Left colon (tissue), 2 donors: ENCODE data around the gene PRDM16. TPM values are rescaled to one million over a fixed set of nuclear protein-coding genes. Genes with fewer than 3 reads are reported as not detected.

Experiments
- ATAC-seq: fragments of 200-7000 bp; cut with Tn5 transposase; one replicate; pipeline ENCODE4 v1.9.1; 2020; ENCODE audit warnings: mild to moderate bottlenecking, moderate library complexity
- DNase-seq, 2 donors: peaks; one replicate each; pipeline ENCODE4 v3.0.0-alpha.2; 2020
- intact Hi-C, 2 donors: fragments of 100-400 bp; cut with DNase I in 1 of 2; cut with micrococcal nuclease in 1 of 2; formaldehyde crosslinking; loops; one replicate each; pipeline versions ENCODE4 v1.11.2 to v1.14.0; 2022; cut with DNase I, micrococcal nuclease
- total RNA-seq, 2 donors: library from RNA; stranded (reverse); fragmentation: NEBNext Ultra II Directional; extraction: Animal tissue kit (Norgen Biotek cat#: 25700); gene quantifications; one replicate each; pipeline ENCODE4 v1.2.1, GENCODE V29; 2021
- donor health status: DM: no; HTN: no; CAD: no.
- donor health status: DM: yes; HTN: yes; CAD: no.

The PRDM16 gene
- total RNA-seq, 2 donors from 2014 or later, result 1.1 to 1.2 TPM

DNA sequence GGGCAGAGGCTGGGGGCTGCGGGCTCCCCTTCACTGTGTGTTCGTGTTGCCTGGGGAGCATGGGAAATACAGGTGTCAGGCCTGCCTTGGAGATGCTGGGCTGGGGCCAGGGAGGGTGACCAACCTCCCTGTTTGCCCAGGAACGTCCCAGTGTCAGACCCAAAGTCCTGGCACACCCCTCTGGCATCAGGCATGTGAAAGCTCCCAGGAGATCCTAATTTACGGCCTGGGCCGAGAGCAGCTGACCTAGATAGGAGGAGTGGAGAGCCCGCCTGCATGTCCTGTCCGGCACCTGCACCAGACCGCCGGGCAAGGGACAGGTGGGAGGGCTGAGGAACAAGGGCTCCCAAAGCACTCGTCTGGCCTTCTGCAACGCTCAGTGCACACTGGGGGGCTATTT, 124.8 kb downstream of the PRDM16 start:
- ATAC-seq (no peak), DNase-seq (no peak)
- intact Hi-C loops, result no loop called here

GRCh38 chr1:3194760-3195479, 125.9 kb downstream of the PRDM16 start:
- no peak for DNase-seq
- ATAC-seq, result no peak
- intact Hi-C loops, result no loop called here

GRCh38 chr1:3195480-3195815, 126.4 kb downstream of the PRDM16 start:
- no peak for ATAC-seq
- intact Hi-C loops, result no loop called here
- no peak for DNase-seq

- DNase-seq (no peak), ATAC-seq (no peak)
Measured at GRCh38 chr1:3195966-3196515, 127.0 kb downstream of the PRDM16 start.

DNA sequence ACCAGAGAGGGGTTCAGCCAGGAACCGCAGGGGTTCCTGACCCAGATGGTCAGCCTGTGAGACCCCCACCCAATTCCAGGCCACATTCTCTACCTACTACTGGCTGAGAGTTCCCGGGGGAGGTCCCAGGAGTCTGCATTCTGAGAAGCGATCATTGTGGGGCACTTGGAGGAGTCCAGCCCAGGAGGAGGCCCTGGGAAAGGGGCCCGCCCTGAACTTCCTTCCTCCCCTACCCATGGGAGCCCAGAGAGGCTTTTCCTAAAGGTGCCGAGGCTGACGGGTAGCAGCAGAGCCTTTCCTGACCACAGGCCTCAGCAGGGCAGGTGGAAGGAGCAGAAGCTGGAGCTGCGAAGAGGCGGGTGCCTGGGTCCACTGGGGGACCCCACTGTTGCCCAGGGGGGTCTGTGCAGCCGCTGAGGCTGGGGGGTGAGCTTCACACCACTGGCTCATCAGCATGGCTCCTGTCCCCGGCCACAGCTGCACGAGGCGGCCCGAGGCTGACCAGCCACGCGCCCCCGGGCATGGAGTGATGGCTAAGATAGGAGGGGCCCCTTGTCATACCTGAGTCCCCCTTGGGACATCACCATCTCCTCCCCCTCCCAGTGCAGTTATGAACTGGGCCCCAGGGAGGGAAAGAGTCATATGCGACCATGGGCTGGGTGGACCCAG, 127.7 kb downstream of the PRDM16 start:
- no peak for DNase-seq
- ATAC-seq, result no peak
- intact Hi-C loops, result no loop called here

More at GRCh38 chr1:3195966-3196515, 127.0 kb downstream of the PRDM16 start:
- intact Hi-C loops, result no loop called here

- ATAC-seq (no peak), DNase-seq (no peak)
- intact Hi-C loops, result no loop called here
Measured at GRCh38 chr1:3197781-3198316, 128.8 kb downstream of the PRDM16 start.

GRCh38 chr1:3198371-3199271, 129.6 kb downstream of the PRDM16 start:
- DNase-seq, result no peak
- ATAC-seq, result no peak
- intact Hi-C loops, result no loop called here

- intact Hi-C loops, result no loop called here
- DNase-seq (no peak), ATAC-seq (no peak)
Measured at GRCh38 chr1:3204725-3205124, 135.7 kb downstream of the PRDM16 start.

DNA sequence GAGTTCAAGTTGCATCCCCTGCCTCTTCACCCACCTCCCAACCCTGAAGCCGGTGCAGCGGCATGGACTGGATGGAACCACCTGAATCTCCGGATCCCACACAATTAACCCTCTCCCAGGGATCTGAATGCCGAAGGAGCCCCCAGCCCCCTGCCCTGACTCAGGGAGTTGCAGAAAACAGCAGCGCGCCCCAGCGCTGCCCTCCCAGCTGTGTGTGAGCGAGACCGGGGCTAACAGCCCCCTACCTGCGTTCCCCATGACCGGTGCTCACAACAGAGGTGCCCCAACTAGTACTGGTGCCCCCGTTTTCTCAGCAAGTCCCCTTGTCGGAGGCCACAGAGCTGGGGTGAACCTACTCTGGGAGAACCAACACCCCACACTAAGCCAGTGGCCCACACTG, 136.8 kb downstream of the PRDM16 start:
- ATAC-seq (no peak), DNase-seq (no peak)
- intact Hi-C loops, result no loop called here

GRCh38 chr1:3206696-3207095, 137.7 kb downstream of the PRDM16 start:
- intact Hi-C loops, result no loop called here
- DNase-seq (no peak), ATAC-seq (no peak)

- DNase-seq, result no peak
- peak; percentile 64 for ATAC-seq
- intact Hi-C loops, result no loop called here
Measured at GRCh38 chr1:3207217-3207848, 138.3 kb downstream of the PRDM16 start.

DNA sequence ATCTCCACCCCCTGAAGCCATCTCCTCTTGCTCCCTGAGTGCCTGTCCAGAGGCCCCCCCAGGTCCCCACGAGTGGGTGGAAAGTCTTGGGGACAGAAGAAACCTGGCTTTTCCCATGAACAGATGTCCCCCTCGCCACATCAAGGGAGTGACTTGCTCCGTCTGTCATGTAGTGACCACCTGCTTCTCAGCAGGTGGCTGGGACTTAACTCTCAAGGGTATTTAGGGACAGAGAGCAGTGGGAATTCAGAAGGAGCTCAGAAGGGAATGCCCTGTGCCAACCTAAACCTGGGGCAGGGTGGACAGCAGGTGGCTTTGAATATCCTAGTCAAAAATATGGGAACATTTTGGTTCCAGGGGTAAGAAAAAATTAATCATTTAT, 139.8 kb downstream of the PRDM16 start:
- DNase-seq, result no peak
- intact Hi-C loops, result no loop called here
- no peak for ATAC-seq

- no peak for DNase-seq
- intact Hi-C loops, result no loop called here
- ATAC-seq, result no peak
Measured at GRCh38 chr1:3209201-3209600, 140.2 kb downstream of the PRDM16 start.

DNA sequence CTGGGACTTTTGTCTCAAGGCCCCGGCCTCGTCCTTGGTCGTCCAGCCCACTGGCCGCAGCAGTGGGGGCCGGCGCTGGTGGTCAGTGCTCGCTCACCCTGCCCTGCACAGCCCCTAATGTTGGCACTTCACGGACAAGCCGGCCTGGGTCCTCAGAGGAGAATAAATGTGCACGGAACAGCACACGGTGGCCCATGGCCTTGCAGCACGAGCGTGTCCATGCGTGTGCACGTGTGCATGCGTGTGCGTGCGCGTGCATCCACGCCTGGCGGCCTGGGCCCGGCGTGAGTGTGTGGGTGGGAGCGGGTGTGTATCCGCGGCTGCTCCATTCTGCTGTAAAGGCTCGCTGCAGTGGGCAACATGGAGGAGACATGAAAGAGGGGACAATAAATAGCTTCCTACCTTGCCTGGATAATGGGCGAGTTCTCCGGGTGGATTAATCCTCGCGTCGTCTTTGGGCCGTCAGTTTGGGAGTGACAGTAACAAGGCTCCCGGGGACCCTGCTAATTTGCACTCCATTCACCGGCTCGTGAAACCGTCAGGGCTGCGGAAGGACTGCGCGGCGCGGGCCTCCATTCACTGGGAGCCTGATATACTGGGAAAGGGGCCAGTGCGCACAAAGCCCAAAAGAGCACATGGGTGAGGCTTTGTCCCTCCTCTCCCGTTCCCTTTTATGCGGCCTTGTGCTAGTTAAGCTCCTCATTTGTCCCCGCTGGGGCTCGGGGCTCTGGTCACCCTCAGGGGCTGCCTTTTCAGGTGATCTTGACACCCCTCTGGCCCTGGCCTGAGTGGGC, 142.8 kb downstream of the PRDM16 start:
- ATAC-seq (no peak), DNase-seq (no peak)
- intact Hi-C loops, result no loop called here

DNA sequence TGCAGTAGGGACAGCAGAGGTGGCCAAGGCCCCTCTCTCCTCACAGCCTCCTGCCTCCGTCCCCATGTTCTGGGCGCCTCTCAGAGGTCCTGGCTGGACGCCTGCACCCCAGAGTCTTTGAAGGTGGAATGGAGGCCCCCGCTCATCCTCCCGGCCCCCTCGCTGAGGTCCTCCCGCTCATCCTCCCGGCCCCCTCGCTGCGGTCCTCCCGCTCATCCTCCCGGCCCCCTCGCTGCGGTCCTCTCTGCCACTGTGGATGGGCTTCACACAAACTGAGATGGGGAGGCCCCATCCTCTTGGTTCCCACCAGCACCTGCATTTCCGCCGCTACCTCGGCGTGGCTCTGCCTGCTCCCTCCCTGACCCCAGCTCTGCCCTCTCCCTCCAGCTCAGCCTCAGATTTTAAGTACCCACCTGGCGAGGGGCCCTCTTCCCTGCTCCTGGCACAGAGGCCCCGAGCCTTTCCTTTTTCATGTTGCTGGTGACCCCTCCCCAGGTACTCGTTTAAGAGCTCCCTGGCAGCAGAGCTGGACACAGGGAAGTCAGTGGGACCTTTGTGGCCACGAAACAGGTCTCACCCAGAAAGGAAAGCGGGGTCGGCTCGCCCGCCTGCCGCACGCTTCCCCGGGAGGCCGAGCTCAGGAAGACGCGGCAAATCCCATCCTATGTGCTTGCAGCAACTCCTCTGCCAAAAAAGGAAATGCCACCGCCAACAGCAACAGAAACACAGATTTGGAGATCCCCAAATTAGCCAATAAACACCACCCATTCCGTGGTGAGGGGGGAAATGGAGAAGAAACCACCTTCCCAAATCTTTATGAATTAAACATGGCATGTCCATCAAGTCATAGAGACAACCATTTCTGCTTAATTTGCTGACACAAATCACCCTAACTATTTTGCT, 143.7 kb downstream of the PRDM16 start:
- DNase-seq (no peak), ATAC-seq (no peak)

GRCh38 chr1:3213730-3214129, 144.7 kb downstream of the PRDM16 start:
- intact Hi-C loops, result no loop called here
- ATAC-seq, result peak; percentile 65
- DNase-seq, result peak in 1 of 2 donors; percentile 34

More for the DNA sequence above, 143.7 kb downstream of the PRDM16 start:
- intact Hi-C loops, result no loop called here
